Skeletal muscle tissue (tissue), 4 donors: Measurements from ENCODE around the gene FGF2. TPM values are rescaled to one million over a fixed set of nuclear protein-coding genes. Genes with fewer than 3 reads are reported as not detected.
"Not testable (repeated sequence)": the region's sequence is repeated elsewhere in the genome, so short reads cannot be mapped to it uniquely, and the experiment has no call there.

Source experiments
- H3K27ac ChIP-seq: one replicate; pipeline ENCODE4 v1.7.0; 2013; ENCODE audit warnings: mild to moderate bottlenecking, low read depth, low read length, inconsistent platforms
- H3K27me3 ChIP-seq, 3 donors: one replicate each; pipeline ENCODE4 v1.7.0; 2013; ENCODE audit warnings: low read length in 3 of 3; ENCODE audit not compliant: control insufficient read depth in 3 of 3, insufficient read depth in 3 of 3
- H3K36me3 ChIP-seq, 3 donors: one replicate each; pipeline ENCODE4 v1.7.0; 2013; ENCODE audit warnings: low read length in 3 of 3; ENCODE audit not compliant: control insufficient read depth in 3 of 3, insufficient read depth in 3 of 3
- H3K4me1 ChIP-seq, 3 donors: one replicate each; pipeline ENCODE4 v1.7.0; 2013; ENCODE audit warnings: low read length in 3 of 3, mild to moderate bottlenecking in 3 of 3; ENCODE audit not compliant: control insufficient read depth in 3 of 3, insufficient read depth in 3 of 3
- H3K4me3 ChIP-seq, 3 donors: one replicate each; pipeline ENCODE4 v1.7.0; 2013; ENCODE audit warnings: low read length in 3 of 3
- H3K9ac ChIP-seq, 3 donors: one replicate each; pipeline ENCODE4 v1.7.0; 2013; ENCODE audit warnings: low read length in 3 of 3, mild to moderate bottlenecking in 3 of 3, moderate library complexity in 2 of 3, low read depth in 1 of 3
- H3K9me3 ChIP-seq, 3 donors: one replicate each; pipeline ENCODE4 v1.7.0; 2013; ENCODE audit warnings: low read length in 3 of 3; ENCODE audit not compliant: control insufficient read depth in 3 of 3
- total RNA-seq: library from RNA; depleted of rRNA; stranded (reverse); fragments of >200 nt; gene quantifications from one replicate; pipeline ENCODE4 v1.2.3, GENCODE V29; 2014
- donor health status: Osteomylitis.

FGF2 gene
- total RNA-seq, 1 donor from 2014 or later, result 8.4 TPM

DNA sequence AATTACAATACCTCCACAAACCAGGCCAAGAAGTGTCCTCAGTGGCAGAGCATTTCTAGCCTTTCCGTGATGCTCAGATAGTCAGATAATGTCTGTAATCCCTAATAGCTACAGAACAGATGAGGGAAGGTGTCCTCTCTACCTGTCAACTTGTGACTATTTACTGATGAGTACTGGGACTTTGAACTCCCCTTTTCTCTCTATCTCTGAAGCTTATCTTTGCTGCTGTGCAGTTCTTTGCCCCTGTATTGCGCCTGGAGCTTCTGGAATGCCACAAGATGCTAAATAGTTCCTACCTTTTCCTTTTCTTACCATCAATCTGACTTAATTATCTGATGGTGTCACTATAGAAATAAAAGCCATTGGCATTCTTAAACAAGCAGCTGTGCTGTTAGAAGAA is 30.5 kb downstream of the FGF2 start:
- H3K9ac ChIP-seq, result no peak overlapping the region
- no peak overlapping the region for H3K27ac ChIP-seq
- H3K36me3 ChIP-seq, result no peaks in the 10 kb centered on the region
- peaks cover 0 to 6% (median 2%) of the 10 kb centered on the region in 3 donors for H3K4me1 ChIP-seq
- H3K27me3 ChIP-seq, result no peaks in the 10 kb centered on the region
- no peaks in the 10 kb centered on the region for H3K9me3 ChIP-seq
- no peak overlapping the region for H3K4me3 ChIP-seq

GRCh38 chr4:122858705-122859104 is 32.1 kb downstream of the FGF2 start:
- Histone ChIP-seq H3K4me3 (no peak overlapping the region), H3K27me3 (no peaks in the 10 kb centered on the region), H3K4me1 (peaks cover 0 to 6% (median 2%) of the 10 kb centered on the region in 3 donors), H3K9ac (no peak overlapping the region), H3K27ac (no peak overlapping the region), H3K9me3 (no peaks in the 10 kb centered on the region), H3K36me3 (no peaks in the 10 kb centered on the region)

DNA sequence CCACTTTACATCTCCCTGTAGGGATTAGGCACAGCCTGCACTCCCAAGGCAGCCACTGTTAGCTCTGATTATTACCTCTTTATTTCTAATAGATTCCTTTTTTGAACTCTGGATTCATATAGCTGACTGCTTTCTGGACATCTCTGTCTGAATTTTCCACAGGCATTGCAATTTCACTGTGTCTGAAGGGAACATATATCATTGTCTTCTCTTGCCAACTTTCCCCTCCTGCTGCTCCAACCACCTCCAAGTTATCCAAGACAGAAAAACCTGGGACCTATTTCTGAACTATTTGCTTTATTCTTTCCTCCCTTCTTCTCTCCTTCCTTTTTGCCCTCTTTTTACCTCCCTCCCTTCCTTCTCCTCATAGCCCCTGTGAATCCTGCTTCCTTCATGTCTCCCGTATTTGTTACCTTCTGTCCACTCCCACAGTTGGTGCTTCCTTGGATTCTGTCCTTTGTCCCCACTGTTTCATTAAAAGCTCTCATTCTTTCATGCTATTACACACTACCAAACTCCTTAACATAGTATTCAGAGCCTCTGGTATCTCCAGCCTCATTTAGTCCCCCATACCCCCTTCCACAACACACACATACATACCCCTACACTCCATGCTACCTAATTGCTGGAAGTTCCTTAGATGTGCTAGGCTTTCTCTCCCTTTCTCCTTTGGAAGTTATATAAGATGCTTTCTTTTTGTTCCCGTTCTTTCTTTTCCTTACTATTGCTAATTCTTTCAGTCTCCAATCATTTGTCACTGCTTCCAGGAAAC is 34.7 kb downstream of the FGF2 start:
- H3K9ac ChIP-seq, result no peak overlapping the region
- H3K9me3 ChIP-seq, result no peaks in the 10 kb centered on the region
- H3K27ac ChIP-seq, result no peak overlapping the region
- no peaks in the 10 kb centered on the region for H3K4me1 ChIP-seq
- H3K4me3 ChIP-seq, result no peak overlapping the region
- H3K27me3 ChIP-seq, result no peaks in the 10 kb centered on the region
- no peaks in the 10 kb centered on the region for H3K36me3 ChIP-seq

GRCh38 chr4:122863639-122864038 is 37.0 kb downstream of the FGF2 start:
- H3K9ac ChIP-seq, result no peak overlapping the region
- H3K27ac ChIP-seq, result no peak overlapping the region
- no peaks in the 10 kb centered on the region for H3K36me3 ChIP-seq
- H3K27me3 ChIP-seq, result no peaks in the 10 kb centered on the region
- H3K4me3 ChIP-seq, result no peak overlapping the region
- H3K4me1 ChIP-seq, result no peaks in the 10 kb centered on the region
- no peaks in the 10 kb centered on the region for H3K9me3 ChIP-seq

GRCh38 chr4:122865425-122865824 is 38.8 kb downstream of the FGF2 start:
- Histone ChIP-seq H3K9ac (no peak overlapping the region), H3K36me3 (no peaks in the 10 kb centered on the region), H3K27ac (no peak overlapping the region), H3K4me1 (no peaks in the 10 kb centered on the region), H3K27me3 (no peaks in the 10 kb centered on the region), H3K4me3 (no peak overlapping the region), H3K9me3 (no peaks in the 10 kb centered on the region)

GRCh38 chr4:122868235-122868634 is 41.6 kb downstream of the FGF2 start:
- not testable (repeated sequence) for H3K27ac ChIP-seq, H3K9me3 ChIP-seq, H3K27me3 ChIP-seq, H3K36me3 ChIP-seq, H3K9ac ChIP-seq, H3K4me1 ChIP-seq, H3K4me3 ChIP-seq

DNA sequence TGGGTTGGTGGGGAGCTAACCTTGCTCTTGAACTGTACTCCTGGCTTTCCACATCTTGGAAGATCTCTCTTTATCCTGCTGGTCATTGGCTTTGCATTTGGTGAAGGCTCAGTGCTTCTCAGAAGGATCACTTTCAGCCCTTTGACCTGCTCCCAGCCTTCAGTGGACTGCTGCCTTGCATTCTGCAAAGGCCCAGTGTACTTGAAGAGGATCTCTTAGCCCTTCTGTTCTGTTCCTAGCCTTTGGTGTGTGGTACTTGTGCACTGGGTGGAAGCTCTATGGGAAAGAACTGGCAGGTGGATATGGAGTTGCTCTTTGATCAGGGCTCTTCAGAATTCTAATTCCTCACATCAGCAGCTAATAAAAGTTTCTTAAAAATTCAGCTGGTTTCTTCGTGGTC is 46.5 kb downstream of the FGF2 start:
- no peaks in the 10 kb centered on the region for H3K4me1 ChIP-seq
- no peaks in the 10 kb centered on the region for H3K9me3 ChIP-seq
- H3K27me3 ChIP-seq, result no peaks in the 10 kb centered on the region
- H3K4me3 ChIP-seq, result no peak overlapping the region
- H3K9ac ChIP-seq, result no peak overlapping the region
- H3K27ac ChIP-seq, result no peak overlapping the region
- H3K36me3 ChIP-seq, result no peaks in the 10 kb centered on the region

GRCh38 chr4:122873821-122874593 is 47.4 kb downstream of the FGF2 start:
- Histone ChIP-seq H3K9me3 (no peaks in the 10 kb centered on the region), H3K9ac (no peak overlapping the region), H3K36me3 (no peaks in the 10 kb centered on the region), H3K27ac (no peak overlapping the region), H3K4me1 (no peaks in the 10 kb centered on the region), H3K27me3 (no peaks in the 10 kb centered on the region), H3K4me3 (no peak overlapping the region)

DNA sequence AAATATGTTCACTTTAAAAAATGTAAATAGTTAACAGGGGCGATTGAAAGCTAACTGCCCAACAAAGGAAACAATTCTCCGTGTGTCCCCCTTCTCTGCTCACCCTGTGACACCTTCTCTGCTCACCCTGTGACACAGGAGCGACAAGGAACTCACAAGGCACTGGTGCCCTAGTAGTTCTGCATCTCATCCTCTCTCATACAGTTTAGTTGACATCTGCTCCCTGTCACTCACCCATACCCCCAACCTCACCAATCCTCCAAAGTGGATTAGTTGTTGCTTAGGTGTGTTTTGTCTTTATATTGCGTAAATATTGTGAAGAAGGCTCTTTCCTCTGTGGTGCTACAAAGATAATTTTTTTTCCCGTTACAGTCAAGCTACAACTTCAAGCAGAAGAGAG is 49.3 kb downstream of the FGF2 start:
- H3K27me3 ChIP-seq, result no peaks in the 10 kb centered on the region
- H3K4me3 ChIP-seq, result no peak overlapping the region
- no peaks in the 10 kb centered on the region for H3K4me1 ChIP-seq
- no peak overlapping the region for H3K9ac ChIP-seq
- no peaks in the 10 kb centered on the region for H3K36me3 ChIP-seq
- no peak overlapping the region for H3K27ac ChIP-seq
- no peaks in the 10 kb centered on the region for H3K9me3 ChIP-seq

- Histone ChIP-seq H3K9ac (no peak overlapping the region), H3K36me3 (no peaks in the 10 kb centered on the region), H3K27ac (no peak overlapping the region), H3K27me3 (no peaks in the 10 kb centered on the region), H3K9me3 (no peaks in the 10 kb centered on the region), H3K4me1 (no peaks in the 10 kb centered on the region), H3K4me3 (no peak overlapping the region)
Measured at GRCh38 chr4:122876456-122876855, 49.8 kb downstream of the FGF2 start.
